ENCODE data around the gene PROK2.

DNA sequence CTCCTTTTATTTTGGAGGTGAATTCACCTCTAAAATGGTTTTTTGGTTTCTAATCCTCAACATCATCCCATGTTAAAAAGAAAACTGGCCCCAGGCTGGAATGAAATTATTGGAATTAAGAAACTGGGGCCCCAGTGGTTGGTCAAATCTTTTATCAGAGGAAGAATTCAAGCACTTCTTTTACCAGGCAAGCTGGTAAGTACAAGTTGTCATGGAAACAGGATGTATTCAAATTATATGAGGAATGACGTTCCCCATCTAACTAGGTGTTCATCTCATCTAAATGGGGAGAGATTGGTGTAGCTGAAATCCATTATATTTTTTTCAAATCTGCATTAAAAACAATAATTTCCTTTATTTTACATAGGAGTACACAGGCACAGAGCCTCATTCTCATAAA, 50.1 kb downstream of the PROK2 start:
- TF ChIP-seq EZH2 (IDR thresholded peaks at IDR 0.05; ENCODE audit: insufficient read depth, low read length): no peak
- TF ChIP-seq, protein P1, sequence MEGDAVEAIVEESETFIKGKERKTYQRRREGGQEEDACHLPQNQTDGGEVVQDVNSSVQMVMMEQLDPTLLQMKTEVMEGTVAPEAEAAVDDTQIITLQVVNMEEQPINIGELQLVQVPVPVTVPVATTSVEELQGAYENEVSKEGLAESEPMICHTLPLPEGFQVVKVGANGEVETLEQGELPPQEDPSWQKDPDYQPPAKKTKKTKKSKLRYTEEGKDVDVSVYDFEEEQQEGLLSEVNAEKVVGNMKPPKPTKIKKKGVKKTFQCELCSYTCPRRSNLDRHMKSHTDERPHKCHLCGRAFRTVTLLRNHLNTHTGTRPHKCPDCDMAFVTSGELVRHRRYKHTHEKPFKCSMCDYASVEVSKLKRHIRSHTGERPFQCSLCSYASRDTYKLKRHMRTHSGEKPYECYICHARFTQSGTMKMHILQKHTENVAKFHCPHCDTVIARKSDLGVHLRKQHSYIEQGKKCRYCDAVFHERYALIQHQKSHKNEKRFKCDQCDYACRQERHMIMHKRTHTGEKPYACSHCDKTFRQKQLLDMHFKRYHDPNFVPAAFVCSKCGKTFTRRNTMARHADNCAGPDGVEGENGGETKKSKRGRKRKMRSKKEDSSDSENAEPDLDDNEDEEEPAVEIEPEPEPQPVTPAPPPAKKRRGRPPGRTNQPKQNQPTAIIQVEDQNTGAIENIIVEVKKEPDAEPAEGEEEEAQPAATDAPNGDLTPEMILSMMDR (IDR thresholded peaks at IDR 0.05; ENCODE audit: insufficient read depth, low read depth, low read length): no peak

Data from astrocyte (in vitro differentiated cells and primary cell).